Astrocyte of the hippocampus (primary cell): ENCODE measurements around the gene ARL15.

Experiments used
- DNase-seq: peaks from one replicate; pipeline ENCODE4 v3.0.0; 2011; ENCODE audit warnings: low read depth, low spot score

Gene ARL15

GRCh38 chr5:53940921-53941320 lies 369.5 kb downstream of the ARL15 start:
- no peak for DNase-seq

GRCh38 chr5:53937467-53937866 lies 372.9 kb downstream of the ARL15 start:
- no peak for DNase-seq

- no peak for DNase-seq
Observed at GRCh38 chr5:53936481-53937352, 373.7 kb downstream of the ARL15 start.

- DNase-seq: peak; percentile 36
Observed at GRCh38 chr5:53934151-53934820, 376.1 kb downstream of the ARL15 start.

GRCh38 chr5:53932351-53932750 lies 378.0 kb downstream of the ARL15 start:
- DNase-seq: no peak

GRCh38 chr5:53930457-53930856 lies 379.9 kb downstream of the ARL15 start:
- DNase-seq: no peak

- no peak for DNase-seq
Observed at GRCh38 chr5:53929570-53929969, 380.8 kb downstream of the ARL15 start.

- no peak for DNase-seq
Observed at GRCh38 chr5:53929152-53929551, 381.2 kb downstream of the ARL15 start.

GRCh38 chr5:53928641-53929040 lies 381.7 kb downstream of the ARL15 start:
- DNase-seq: no peak

- no peak for DNase-seq
Observed at GRCh38 chr5:53927668-53928247, 382.6 kb downstream of the ARL15 start.

- DNase-seq: no peak
Observed at GRCh38 chr5:53926026-53926425, 384.3 kb downstream of the ARL15 start.

GRCh38 chr5:53924392-53924791 lies 386.0 kb downstream of the ARL15 start:
- DNase-seq: no peak

GRCh38 chr5:53923961-53924360 lies 386.4 kb downstream of the ARL15 start:
- DNase-seq: no peak

GRCh38 chr5:53922508-53923498 lies 387.6 kb downstream of the ARL15 start:
- DNase-seq: no peak

- DNase-seq: no peak
Observed at GRCh38 chr5:53917826-53918225, 392.5 kb downstream of the ARL15 start.

GRCh38 chr5:53917095-53917494 lies 393.3 kb downstream of the ARL15 start:
- peak; percentile 44 for DNase-seq

GRCh38 chr5:53915120-53915519 lies 395.3 kb downstream of the ARL15 start:
- no peak for DNase-seq

- no peak for DNase-seq
Observed at GRCh38 chr5:53913941-53914340, 396.4 kb downstream of the ARL15 start.

- DNase-seq: no peak
Observed at GRCh38 chr5:53908757-53909156, 401.6 kb downstream of the ARL15 start.

GRCh38 chr5:53907827-53908226 lies 402.5 kb downstream of the ARL15 start:
- no peak for DNase-seq

GRCh38 chr5:53906736-53907135 lies 403.6 kb downstream of the ARL15 start:
- no peak for DNase-seq
